ENCODE measurements around the gene DENND6A. TPM values are rescaled to one million over a fixed set of nuclear protein-coding genes. Genes with fewer than 3 reads are reported as not detected.

Gene DENND6A
- total and polyA plus RNA-seq, 2 experiments from 2014 or later, result 10.6 to 13.8 TPM

- H3K4me3 ChIP-seq, result no peak overlapping the region
- TF ChIP-seq CTCF (IDR thresholded peaks at IDR 0.05; ENCODE audit: low read depth, low read length), result no peak
- H3K27me3 ChIP-seq, result no peaks in the 10 kb centered on the region
- H3K4me1 ChIP-seq (ENCODE audit: low read depth), result peaks cover 2% of the 10 kb centered on the region
- H3K36me3 ChIP-seq, result no peaks in the 10 kb centered on the region
- no peak overlapping the region for H3K27ac ChIP-seq
- H3K9me3 ChIP-seq (ENCODE audit: low read depth), result no peaks in the 10 kb centered on the region
- DNase-seq (ENCODE audit: low read depth in 1 of 2, low spot score in 1 of 2), result no peak
These were observed 9.6 kb downstream of the DENND6A start for GRCh38 chr3:57683286-57683685.

- Histone ChIP-seq H3K4me1 (ENCODE audit: low read depth) (peaks cover 4% of the 10 kb centered on the region), H3K27ac (no peak overlapping the region), H3K9me3 (ENCODE audit: low read depth) (no peaks in the 10 kb centered on the region), H3K27me3 (no peaks in the 10 kb centered on the region), H3K4me3 (no peak overlapping the region), H3K36me3 (no peaks in the 10 kb centered on the region)
- TF ChIP-seq CTCF (IDR thresholded peaks at IDR 0.05; ENCODE audit: low read depth, low read length), result peak; percentile 36
- peak in 1 of 2 donors; percentile 23 for DNase-seq (ENCODE audit: low read depth in 1 of 2, low spot score in 1 of 2)
These were observed 10.6 kb downstream of the DENND6A start for GRCh38 chr3:57682284-57682683.

- no peak for TF ChIP-seq CTCF (IDR thresholded peaks at IDR 0.05; ENCODE audit: low read depth, low read length)
- Histone ChIP-seq H3K27me3 (no peaks in the 10 kb centered on the region), H3K9me3 (ENCODE audit: low read depth) (no peaks in the 10 kb centered on the region), H3K27ac (no peak overlapping the region), H3K4me3 (no peak overlapping the region), H3K36me3 (no peaks in the 10 kb centered on the region), H3K4me1 (ENCODE audit: low read depth) (peaks cover 4% of the 10 kb centered on the region)
- DNase-seq (ENCODE audit: low read depth in 1 of 2, low spot score in 1 of 2), result no peak
These were observed 11.2 kb downstream of the DENND6A start for GRCh38 chr3:57681691-57682090.

- H3K9me3 ChIP-seq (ENCODE audit: low read depth), result no peaks in the 10 kb centered on the region
- TF ChIP-seq CTCF (IDR thresholded peaks at IDR 0.05; ENCODE audit: low read depth, low read length), result no peak
- no peaks in the 10 kb centered on the region for H3K27me3 ChIP-seq
- no peak overlapping the region for H3K4me3 ChIP-seq
- no peak for DNase-seq (ENCODE audit: low read depth in 1 of 2, low spot score in 1 of 2)
- H3K36me3 ChIP-seq, result no peaks in the 10 kb centered on the region
- H3K4me1 ChIP-seq (ENCODE audit: low read depth), result peaks cover 4% of the 10 kb centered on the region
- no peak overlapping the region for H3K27ac ChIP-seq
These were observed 12.8 kb downstream of the DENND6A start for GRCh38 chr3:57680046-57680445.

- no peak for TF ChIP-seq CTCF (IDR thresholded peaks at IDR 0.05; ENCODE audit: low read depth, low read length)
- no peak overlapping the region for H3K27ac ChIP-seq
- peaks cover 4% of the 10 kb centered on the region for H3K4me1 ChIP-seq (ENCODE audit: low read depth)
- no peak overlapping the region for H3K4me3 ChIP-seq
- no peaks in the 10 kb centered on the region for H3K27me3 ChIP-seq
- H3K36me3 ChIP-seq, result no peaks in the 10 kb centered on the region
- DNase-seq (ENCODE audit: low read depth in 1 of 2, low spot score in 1 of 2), result no peak
- H3K9me3 ChIP-seq (ENCODE audit: low read depth), result no peaks in the 10 kb centered on the region
These were observed 17.3 kb downstream of the DENND6A start for GRCh38 chr3:57675530-57675929.

GRCh38 chr3:57673156-57673555, 19.7 kb downstream of the DENND6A start:
- no peak for TF ChIP-seq CTCF (IDR thresholded peaks at IDR 0.05; ENCODE audit: low read depth, low read length)
- peaks cover 4% of the 10 kb centered on the region for H3K36me3 ChIP-seq

More at GRCh38 chr3:57673156-57673555, 19.7 kb downstream of the DENND6A start:
- no peak for DNase-seq (ENCODE audit: low read depth in 1 of 2, low spot score in 1 of 2)
- Histone ChIP-seq H3K27me3 (no peaks in the 10 kb centered on the region), H3K9me3 (ENCODE audit: low read depth) (no peaks in the 10 kb centered on the region), H3K4me1 (ENCODE audit: low read depth) (peaks cover under 1% of the 10 kb centered on the region), H3K4me3 (no peak overlapping the region), H3K27ac (no peak overlapping the region)

All from cardiac muscle cell (in vitro differentiated cells and primary cell).